ENCODE data around the gene SPON2.
"Not testable (repeated sequence)": the region's sequence is repeated elsewhere in the genome, so short reads cannot be mapped to it uniquely, and the experiment has no call there.

The SPON2 gene

DNA sequence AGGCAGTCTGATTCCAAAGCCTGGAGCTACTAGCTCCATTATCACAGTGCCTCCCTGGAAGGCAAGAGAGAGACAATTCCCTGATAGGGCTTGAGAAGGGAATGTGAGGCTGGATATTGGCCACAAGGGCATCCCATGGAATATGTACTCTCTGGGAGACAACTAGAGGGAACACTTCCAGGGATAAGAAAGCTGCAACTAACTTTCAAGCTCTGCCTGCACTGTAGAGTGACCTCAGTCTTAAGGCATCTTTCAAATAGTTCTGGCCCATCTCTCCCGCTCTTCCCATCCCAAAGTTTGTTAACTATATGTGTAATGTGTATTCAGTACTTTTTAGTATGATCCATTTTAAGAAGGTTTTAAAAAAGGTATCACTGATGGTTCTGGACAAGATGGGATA lies 45.9 kb downstream of the SPON2 start:
- no peak overlapping the region for H3K9ac ChIP-seq (ENCODE audit: low read depth, low read length, poor library complexity)
- H3K79me1 ChIP-seq (ENCODE audit: low read depth, low read length): no peaks in the 10 kb centered on the region
- no peak overlapping the region for H3K23ac ChIP-seq (ENCODE audit: low read depth, low read length, poor library complexity)
- no peak overlapping the region for H2BK12ac ChIP-seq (ENCODE audit: low read length)
- no peak overlapping the region for H3K27ac ChIP-seq (replicated peaks; ENCODE audit: low read length)
- no CpG with 5 or more reads among the region's 1 CpG for WGBS, 2 donors (ENCODE audit: extremely low coverage in 2 of 2, insufficient read length in 2 of 2, insufficient replicate concordance in 1 of 2)
- H3K27me3 ChIP-seq (ENCODE audit: control insufficient read depth in 3 of 3, insufficient read depth in 3 of 3, low read depth in 1 of 3, low read length in 3 of 3): peaks cover 0 to 8% (median 2%) of the 10 kb centered on the region in 3 experiments
- no peak overlapping the region for H4K8ac ChIP-seq (ENCODE audit: low read depth, low read length)
- H4K91ac ChIP-seq (ENCODE audit: low read depth, low read length, poor library complexity): no peak overlapping the region
- no peak overlapping the region for H2BK120ac ChIP-seq (ENCODE audit: low read depth, low read length)
- H2BK5ac ChIP-seq (ENCODE audit: low read length): no peak overlapping the region
- H3K4me3 ChIP-seq (ENCODE audit: low read length in 2 of 2): no peak overlapping the region
- H2BK15ac ChIP-seq (ENCODE audit: low read length): no peak overlapping the region
- H3K4me2 ChIP-seq (ENCODE audit: insufficient read depth, low read length, poor library complexity, severe bottlenecking): no peak overlapping the region
- H3K18ac ChIP-seq (ENCODE audit: low read length): no peak overlapping the region
- no peak overlapping the region for H2AFZ ChIP-seq (ENCODE audit: low read length)
- no peaks in the 10 kb centered on the region for H3K36me3 ChIP-seq (replicated peaks in 1 of 2; ENCODE audit: control insufficient read depth in 2 of 2, insufficient read depth in 2 of 2, low read length in 2 of 2)
- H2AK5ac ChIP-seq (ENCODE audit: low read depth, low read length): no peak overlapping the region
- no peak for DNase-seq (ENCODE audit: low spot score)
- no peaks in the 10 kb centered on the region for H3K4me1 ChIP-seq (ENCODE audit: control insufficient read depth in 2 of 2, insufficient read depth in 1 of 2, low read depth in 1 of 2, low read length in 2 of 2)
- H3K14ac ChIP-seq (ENCODE audit: low read length): no peak overlapping the region
- H3K4ac ChIP-seq (ENCODE audit: low read length): no peak overlapping the region
- H3K9me3 ChIP-seq (replicated peaks in 1 of 2; ENCODE audit: control insufficient read depth in 2 of 2, insufficient read depth in 1 of 2, low read depth in 1 of 2, low read length in 2 of 2): no peaks in the 10 kb centered on the region

- H3K4me1 ChIP-seq (ENCODE audit: control insufficient read depth in 2 of 2, insufficient read depth in 1 of 2, low read depth in 1 of 2, low read length in 2 of 2); H3K4ac ChIP-seq (ENCODE audit: low read length); H3K14ac ChIP-seq (ENCODE audit: low read length); H4K8ac ChIP-seq (ENCODE audit: low read depth, low read length); H3K4me3 ChIP-seq (ENCODE audit: low read length in 2 of 2); H2BK5ac ChIP-seq (ENCODE audit: low read length); H3K9me3 ChIP-seq (replicated peaks in 1 of 2; ENCODE audit: control insufficient read depth in 2 of 2, insufficient read depth in 1 of 2, low read depth in 1 of 2, low read length in 2 of 2); H2BK120ac ChIP-seq (ENCODE audit: low read depth, low read length); H2BK12ac ChIP-seq (ENCODE audit: low read length); H3K18ac ChIP-seq (ENCODE audit: low read length); H2BK15ac ChIP-seq (ENCODE audit: low read length); H4K91ac ChIP-seq (ENCODE audit: low read depth, low read length, poor library complexity); H3K23ac ChIP-seq (ENCODE audit: low read depth, low read length, poor library complexity); H3K36me3 ChIP-seq (replicated peaks in 1 of 2; ENCODE audit: control insufficient read depth in 2 of 2, insufficient read depth in 2 of 2, low read length in 2 of 2); H3K27ac ChIP-seq (replicated peaks; ENCODE audit: low read length); H2AFZ ChIP-seq (ENCODE audit: low read length); DNase-seq (ENCODE audit: low spot score); H3K27me3 ChIP-seq (ENCODE audit: control insufficient read depth in 3 of 3, insufficient read depth in 3 of 3, low read depth in 1 of 3, low read length in 3 of 3); H2AK5ac ChIP-seq (ENCODE audit: low read depth, low read length); H3K9ac ChIP-seq (ENCODE audit: low read depth, low read length, poor library complexity); H3K4me2 ChIP-seq (ENCODE audit: insufficient read depth, low read length, poor library complexity, severe bottlenecking); H3K79me1 ChIP-seq (ENCODE audit: low read depth, low read length): not testable (repeated sequence)
- WGBS, 2 donors (ENCODE audit: extremely low coverage in 2 of 2, insufficient read length in 2 of 2, insufficient replicate concordance in 1 of 2): no CpG with 5 or more reads among the region's 4 CpGs
Measured at GRCh38 chr4:1125466-1125865, 46.9 kb downstream of the SPON2 start.

DNA sequence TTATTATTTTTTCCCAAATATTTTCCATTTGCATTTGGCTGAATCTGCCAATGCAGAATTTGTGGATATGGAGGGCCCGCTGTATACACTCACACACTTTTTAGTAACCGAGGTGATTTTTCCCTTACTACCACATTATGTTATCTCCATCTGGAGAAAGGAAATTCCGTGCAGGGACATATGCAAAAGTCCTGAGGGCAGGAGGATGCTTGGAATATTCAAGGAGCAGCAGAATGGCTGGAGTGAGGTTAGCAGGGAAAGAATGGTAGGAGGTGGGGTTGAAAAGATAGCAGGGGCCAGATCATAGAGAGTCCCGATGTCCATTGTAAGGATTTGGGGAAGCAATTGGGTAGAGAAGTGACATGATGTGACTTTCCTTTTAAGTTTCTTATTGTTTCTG lies 47.6 kb downstream of the SPON2 start:
- Histone ChIP-seq H3K4me3 (ENCODE audit: low read length in 2 of 2) (no peak overlapping the region), H3K4ac (ENCODE audit: low read length) (no peak overlapping the region), H4K8ac (ENCODE audit: low read depth, low read length) (no peak overlapping the region), H2BK5ac (ENCODE audit: low read length) (no peak overlapping the region), H3K4me2 (ENCODE audit: insufficient read depth, low read length, poor library complexity, severe bottlenecking) (no peak overlapping the region), H3K27me3 (ENCODE audit: control insufficient read depth in 3 of 3, insufficient read depth in 3 of 3, low read depth in 1 of 3, low read length in 3 of 3) (peaks cover 0 to 4% (median 2%) of the 10 kb centered on the region in 3 experiments), H2BK15ac (ENCODE audit: low read length) (no peak overlapping the region), H3K9ac (ENCODE audit: low read depth, low read length, poor library complexity) (no peak overlapping the region), H3K14ac (ENCODE audit: low read length) (no peak overlapping the region), H2BK120ac (ENCODE audit: low read depth, low read length) (no peak overlapping the region), H2AK5ac (ENCODE audit: low read depth, low read length) (no peak overlapping the region), H3K79me1 (ENCODE audit: low read depth, low read length) (no peaks in the 10 kb centered on the region), H3K36me3 (replicated peaks in 1 of 2; ENCODE audit: control insufficient read depth in 2 of 2, insufficient read depth in 2 of 2, low read length in 2 of 2) (no peaks in the 10 kb centered on the region), H3K9me3 (replicated peaks in 1 of 2; ENCODE audit: control insufficient read depth in 2 of 2, insufficient read depth in 1 of 2, low read depth in 1 of 2, low read length in 2 of 2) (no peaks in the 10 kb centered on the region), H4K91ac (ENCODE audit: low read depth, low read length, poor library complexity) (no peak overlapping the region), H3K23ac (ENCODE audit: low read depth, low read length, poor library complexity) (no peak overlapping the region), H3K4me1 (ENCODE audit: control insufficient read depth in 2 of 2, insufficient read depth in 1 of 2, low read depth in 1 of 2, low read length in 2 of 2) (no peaks in the 10 kb centered on the region), H2BK12ac (ENCODE audit: low read length) (no peak overlapping the region), H2AFZ (ENCODE audit: low read length) (no peak overlapping the region), H3K18ac (ENCODE audit: low read length) (no peak overlapping the region), H3K27ac (replicated peaks; ENCODE audit: low read length) (no peak overlapping the region)
- WGBS, 2 donors (ENCODE audit: extremely low coverage in 2 of 2, insufficient read length in 2 of 2, insufficient replicate concordance in 1 of 2): no CpG with 5 or more reads among the region's 4 CpGs
- DNase-seq (ENCODE audit: low spot score): no peak

GRCh38 chr4:1122505-1122904 lies 49.9 kb downstream of the SPON2 start:
- no peaks in the 10 kb centered on the region for H3K9me3 ChIP-seq (replicated peaks in 1 of 2; ENCODE audit: control insufficient read depth in 2 of 2, insufficient read depth in 1 of 2, low read depth in 1 of 2, low read length in 2 of 2)
- H3K27me3 ChIP-seq (ENCODE audit: control insufficient read depth in 3 of 3, insufficient read depth in 3 of 3, low read depth in 1 of 3, low read length in 3 of 3): peaks cover 0 to 4% (median 2%) of the 10 kb centered on the region in 3 experiments
- H2BK12ac ChIP-seq (ENCODE audit: low read length): no peak overlapping the region
- no peak overlapping the region for H3K23ac ChIP-seq (ENCODE audit: low read depth, low read length, poor library complexity)
- no peaks in the 10 kb centered on the region for H3K4me1 ChIP-seq (ENCODE audit: control insufficient read depth in 2 of 2, insufficient read depth in 1 of 2, low read depth in 1 of 2, low read length in 2 of 2)
- no peak overlapping the region for H4K8ac ChIP-seq (ENCODE audit: low read depth, low read length)
- no peak overlapping the region for H4K91ac ChIP-seq (ENCODE audit: low read depth, low read length, poor library complexity)
- H2AFZ ChIP-seq (ENCODE audit: low read length): no peak overlapping the region
- no CpG with 5 or more reads among the region's 3 CpGs for WGBS, 2 donors (ENCODE audit: extremely low coverage in 2 of 2, insufficient read length in 2 of 2, insufficient replicate concordance in 1 of 2)
- DNase-seq (ENCODE audit: low spot score): no peak
- H3K4ac ChIP-seq (ENCODE audit: low read length): no peak overlapping the region
- no peak overlapping the region for H3K9ac ChIP-seq (ENCODE audit: low read depth, low read length, poor library complexity)
- no peak overlapping the region for H3K4me2 ChIP-seq (ENCODE audit: insufficient read depth, low read length, poor library complexity, severe bottlenecking)
- H3K36me3 ChIP-seq (replicated peaks in 1 of 2; ENCODE audit: control insufficient read depth in 2 of 2, insufficient read depth in 2 of 2, low read length in 2 of 2): no peaks in the 10 kb centered on the region
- no peak overlapping the region for H2BK15ac ChIP-seq (ENCODE audit: low read length)
- H3K4me3 ChIP-seq (ENCODE audit: low read length in 2 of 2): no peak overlapping the region
- no peak overlapping the region for H2AK5ac ChIP-seq (ENCODE audit: low read depth, low read length)
- no peak overlapping the region for H2BK5ac ChIP-seq (ENCODE audit: low read length)
- no peak overlapping the region for H3K27ac ChIP-seq (replicated peaks; ENCODE audit: low read length)
- H2BK120ac ChIP-seq (ENCODE audit: low read depth, low read length): no peak overlapping the region
- no peak overlapping the region for H3K14ac ChIP-seq (ENCODE audit: low read length)
- no peaks in the 10 kb centered on the region for H3K79me1 ChIP-seq (ENCODE audit: low read depth, low read length)
- H3K18ac ChIP-seq (ENCODE audit: low read length): no peak overlapping the region
